HepG2 (cell line): ENCODE results near the gene DGCR8.

Source experiments
- EP300 ChIP-seq, 3 experiments: sonication (generic) in 1 of 3; formaldehyde crosslinking in 1 of 3; IDR thresholded peaks; 2 replicates each; pipeline versions ENCODE4 v1.5.1 to v1.6.1; 2011 to 2020; ENCODE audit warnings: low read depth in 2 of 3, low read length in 2 of 3, borderline replicate concordance in 1 of 3, improper control_type of control experiment in 1 of 3, mild to moderate bottlenecking in 1 of 3, missing genetic modification reagents in 1 of 3, moderate library complexity in 1 of 3
- GABPB1 ChIP-seq: IDR thresholded peaks from 2 replicates; pipeline ENCODE4 v1.6.1; 2016; ENCODE audit warnings: mild to moderate bottlenecking, missing genetic modification reagents, moderate library complexity, missing compliant biosample characterization
- JUND ChIP-seq: sonication (generic); formaldehyde crosslinking; IDR thresholded peaks from 2 replicates; pipeline ENCODE4 v1.8.0; 2022; ENCODE audit warnings: mild to moderate bottlenecking, missing genetic modification reagents
- NPAS2 ChIP-seq: sonication (generic); formaldehyde crosslinking; IDR thresholded peaks from 2 replicates; pipeline ENCODE4 v1.8.0; 2022; ENCODE audit warnings: mild to moderate bottlenecking, missing genetic modification reagents, borderline replicate concordance
- POLR2A ChIP-seq, 2 experiments: IDR thresholded peaks; 2 replicates each; pipeline ENCODE4 v1.6.1; 2011; ENCODE audit warnings: low read depth in 2 of 2, low read length in 2 of 2, mild to moderate bottlenecking in 1 of 2, moderate library complexity in 1 of 2; ENCODE audit not compliant: insufficient read depth in 1 of 2
- RAD51 ChIP-seq: fragments of 450-650 bp; IDR thresholded peaks from 2 replicates; pipeline ENCODE4 v1.6.1; 2016; ENCODE audit warnings: borderline replicate concordance
- YY1 ChIP-seq: IDR thresholded peaks from 2 replicates; pipeline ENCODE4 v1.6.1; 2011; ENCODE audit warnings: low read length, low read depth, moderate library complexity, mild to moderate bottlenecking; ENCODE audit not compliant: insufficient read depth, insufficient replicate concordance
- ZNF274 ChIP-seq: sonication (generic); formaldehyde crosslinking; IDR thresholded peaks from 2 replicates; pipeline ENCODE4 v1.5.1; 2020; ENCODE audit warnings: mild to moderate bottlenecking, missing genetic modification reagents
- ZNF737 ChIP-seq: sonication (generic); formaldehyde crosslinking; IDR thresholded peaks from 2 replicates; pipeline ENCODE4 v1.5.0; 2020; ENCODE audit warnings: missing genetic modification reagents, mild to moderate bottlenecking, borderline replicate concordance
- TF ChIP-seq, protein P1 (sequence below): sonication (generic); formaldehyde crosslinking; IDR thresholded peaks from 2 replicates; pipeline ENCODE4 v1.5.0; 2020; ENCODE audit warnings: mild to moderate bottlenecking, missing genetic modification reagents, moderate library complexity
- TF ChIP-seq, protein P2 (sequence below), 2 experiments: sonication (generic) in 1 of 2; formaldehyde crosslinking in 1 of 2; IDR thresholded peaks; 2 replicates each; pipeline versions ENCODE4 v1.4.0 to v1.6.1; 2016 to 2020; ENCODE audit warnings: borderline replicate concordance in 1 of 2, low read depth in 1 of 2, mild to moderate bottlenecking in 1 of 2, missing genetic modification reagents in 1 of 2
- TF ChIP-seq, protein P3 (sequence below): sonication (generic); formaldehyde crosslinking; IDR thresholded peaks from 2 replicates; pipeline ENCODE4 v1.4.0; 2020; ENCODE audit warnings: missing genetic modification reagents

DNA sequence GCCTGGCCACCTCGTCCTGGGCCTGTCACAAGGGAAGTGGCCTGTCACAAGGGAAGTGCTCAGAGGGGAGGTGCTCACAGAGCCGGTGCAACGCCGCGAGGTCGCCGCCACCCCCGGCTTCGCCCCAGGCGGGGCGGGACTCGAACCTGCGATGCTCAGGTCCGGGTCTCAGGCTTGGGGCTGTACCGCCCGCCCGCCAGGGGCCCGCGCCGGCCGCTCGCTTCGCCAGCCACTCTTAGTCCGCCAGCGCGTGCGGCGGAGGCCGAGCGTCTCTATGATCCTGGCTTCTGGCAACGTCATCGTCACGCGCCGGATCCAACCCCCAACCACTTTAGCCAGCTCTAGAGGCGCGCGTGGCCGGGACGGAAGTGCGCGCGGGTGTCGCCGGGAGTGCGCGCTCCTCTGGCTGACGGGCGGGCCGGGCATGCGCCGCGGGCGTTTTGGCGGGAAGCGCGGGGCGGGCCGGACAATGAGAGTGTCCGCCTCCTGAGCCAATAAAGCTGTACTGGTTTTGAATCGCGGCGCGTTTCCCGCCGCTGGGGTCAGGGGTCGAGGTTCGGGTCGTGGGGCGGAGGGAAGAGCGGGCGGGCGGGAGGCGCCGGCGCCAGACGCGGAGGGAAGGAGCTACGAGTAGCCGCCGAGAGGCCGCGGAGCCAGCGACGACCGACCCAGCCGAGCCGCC, 37.1 kb downstream of the DGCR8 start, which contains the start of gene TRMT2A:
- TF ChIP-seq ZNF737: no peak
- peak in 1 of 2 experiments; percentile 60; a peak in 2 of 4 replicates for TF ChIP-seq POLR2A (IDR thresholded peaks at IDR 0.05; ENCODE audit: insufficient read depth in 1 of 2, low read depth in 2 of 2, low read length in 2 of 2)
- no peak for TF ChIP-seq NPAS2
- TF ChIP-seq YY1: peak; percentile 76
- TF ChIP-seq ZNF274 (CRISPR knock-in tag): no peak; the same call in 1 of the 2 replicates
- no peak for TF ChIP-seq RAD51
- TF ChIP-seq, protein P1, sequence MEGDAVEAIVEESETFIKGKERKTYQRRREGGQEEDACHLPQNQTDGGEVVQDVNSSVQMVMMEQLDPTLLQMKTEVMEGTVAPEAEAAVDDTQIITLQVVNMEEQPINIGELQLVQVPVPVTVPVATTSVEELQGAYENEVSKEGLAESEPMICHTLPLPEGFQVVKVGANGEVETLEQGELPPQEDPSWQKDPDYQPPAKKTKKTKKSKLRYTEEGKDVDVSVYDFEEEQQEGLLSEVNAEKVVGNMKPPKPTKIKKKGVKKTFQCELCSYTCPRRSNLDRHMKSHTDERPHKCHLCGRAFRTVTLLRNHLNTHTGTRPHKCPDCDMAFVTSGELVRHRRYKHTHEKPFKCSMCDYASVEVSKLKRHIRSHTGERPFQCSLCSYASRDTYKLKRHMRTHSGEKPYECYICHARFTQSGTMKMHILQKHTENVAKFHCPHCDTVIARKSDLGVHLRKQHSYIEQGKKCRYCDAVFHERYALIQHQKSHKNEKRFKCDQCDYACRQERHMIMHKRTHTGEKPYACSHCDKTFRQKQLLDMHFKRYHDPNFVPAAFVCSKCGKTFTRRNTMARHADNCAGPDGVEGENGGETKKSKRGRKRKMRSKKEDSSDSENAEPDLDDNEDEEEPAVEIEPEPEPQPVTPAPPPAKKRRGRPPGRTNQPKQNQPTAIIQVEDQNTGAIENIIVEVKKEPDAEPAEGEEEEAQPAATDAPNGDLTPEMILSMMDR (CRISPR knock-in tag): peak; percentile 65
- TF ChIP-seq, protein P2, sequence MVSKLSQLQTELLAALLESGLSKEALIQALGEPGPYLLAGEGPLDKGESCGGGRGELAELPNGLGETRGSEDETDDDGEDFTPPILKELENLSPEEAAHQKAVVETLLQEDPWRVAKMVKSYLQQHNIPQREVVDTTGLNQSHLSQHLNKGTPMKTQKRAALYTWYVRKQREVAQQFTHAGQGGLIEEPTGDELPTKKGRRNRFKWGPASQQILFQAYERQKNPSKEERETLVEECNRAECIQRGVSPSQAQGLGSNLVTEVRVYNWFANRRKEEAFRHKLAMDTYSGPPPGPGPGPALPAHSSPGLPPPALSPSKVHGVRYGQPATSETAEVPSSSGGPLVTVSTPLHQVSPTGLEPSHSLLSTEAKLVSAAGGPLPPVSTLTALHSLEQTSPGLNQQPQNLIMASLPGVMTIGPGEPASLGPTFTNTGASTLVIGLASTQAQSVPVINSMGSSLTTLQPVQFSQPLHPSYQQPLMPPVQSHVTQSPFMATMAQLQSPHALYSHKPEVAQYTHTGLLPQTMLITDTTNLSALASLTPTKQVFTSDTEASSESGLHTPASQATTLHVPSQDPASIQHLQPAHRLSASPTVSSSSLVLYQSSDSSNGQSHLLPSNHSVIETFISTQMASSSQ (IDR thresholded peaks at IDR 0.05; ENCODE audit: low read depth): no peak
- TF ChIP-seq, protein P2 (CRISPR knock-in tag; IDR thresholded peaks at IDR 0.05; ENCODE audit: borderline replicate concordance): peak; percentile 87
- peak; percentile 95 for TF ChIP-seq GABPB1 (CRISPR knock-in tag)
- no peak for TF ChIP-seq JUND
- TF ChIP-seq, protein P3, sequence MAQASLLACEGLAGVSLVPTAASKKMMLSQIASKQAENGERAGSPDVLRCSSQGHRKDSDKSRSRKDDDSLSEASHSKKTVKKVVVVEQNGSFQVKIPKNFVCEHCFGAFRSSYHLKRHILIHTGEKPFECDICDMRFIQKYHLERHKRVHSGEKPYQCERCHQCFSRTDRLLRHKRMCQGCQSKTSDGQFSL: peak; percentile 30; the same call in 1 of the 2 replicates
- peak in 1 of 2 experiments; percentile 68; a peak in 3 of 4 replicates for TF ChIP-seq EP300 (IDR thresholded peaks at IDR 0.05; ENCODE audit: low read depth in 2 of 2, low read length in 2 of 2)
- TF ChIP-seq EP300 (CRISPR knock-in tag; IDR thresholded peaks at IDR 0.05; ENCODE audit: borderline replicate concordance): peak; percentile 18; the same call in 1 of the 2 replicates
